ENCODE data around the gene SEMA4D.

The SEMA4D gene

DNA sequence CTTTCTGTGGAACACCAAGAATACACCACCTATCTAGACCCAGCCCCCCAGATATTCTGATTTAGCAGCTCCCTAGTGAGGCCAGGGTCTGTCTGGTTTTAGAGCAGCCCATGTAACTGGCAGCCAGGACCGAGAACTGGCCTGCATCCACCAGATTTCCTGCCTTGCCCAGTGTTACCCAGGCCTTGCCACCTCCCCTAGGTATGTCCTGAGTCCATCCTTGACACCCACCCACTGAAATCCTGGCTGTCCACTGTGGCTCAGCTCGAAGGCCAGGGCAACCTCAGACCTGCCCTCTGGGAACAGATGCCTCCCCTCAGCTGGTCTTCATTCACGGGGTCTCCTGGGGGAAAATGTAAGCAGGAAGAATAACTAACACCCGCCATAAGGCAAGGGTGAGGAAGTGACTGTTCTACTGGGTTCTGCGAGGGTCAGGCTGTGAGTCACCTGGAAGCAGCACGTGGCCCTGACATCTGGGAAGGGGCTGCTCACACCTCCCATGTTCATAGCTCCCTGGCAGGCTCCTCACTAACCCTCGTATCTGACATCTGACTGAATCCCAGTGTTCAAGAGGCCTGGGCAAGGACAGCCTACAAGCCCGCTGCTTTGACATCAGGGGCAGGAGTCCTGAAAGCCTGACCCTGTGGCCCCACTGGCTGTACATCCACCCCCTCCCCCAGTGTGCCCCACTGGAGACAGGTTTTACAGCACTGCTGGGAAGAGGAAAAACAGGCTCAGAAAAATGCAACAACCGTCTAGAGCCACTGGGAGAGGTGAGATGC is 72.7 kb downstream of the SEMA4D start:
- Histone ChIP-seq H3K4me3 (IDR thresholded peaks at IDR 0.05; ENCODE audit: insufficient read depth, low read depth, low read length) (no peak overlapping the region), H3K79me2 (ENCODE audit: insufficient read depth, low read depth) (peaks cover 86% of the 10 kb centered on the region), H2AFZ (ENCODE audit: low read depth) (no peak overlapping the region), H3K36me3 (ENCODE audit: insufficient read depth) (peaks cover 4% of the 10 kb centered on the region; the same call in 1 of the 2 replicates), H3K4me1 (ENCODE audit: low read depth, poor library complexity, severe bottlenecking) (peaks cover 95% of the 10 kb centered on the region), H4K20me1 (ENCODE audit: insufficient read depth) (no peaks in the 10 kb centered on the region), H3K4me2 (peak overlapping the region; percentile 99), H3K27me3 (ENCODE audit: insufficient read depth, low read depth) (no peaks in the 10 kb centered on the region), H3K27ac (peak overlapping the region; percentile 93), H3K9ac (peak overlapping the region; percentile 64; the same call in 1 of the 2 replicates)
- no peak for TF ChIP-seq CTCF (conservative IDR thresholded peaks at IDR 0.05; ENCODE audit: low read depth, low read length)

- H3K36me3 ChIP-seq (ENCODE audit: insufficient read depth), result peaks cover 4% of the 10 kb centered on the region; the same call in 1 of the 2 replicates
- H3K27me3 ChIP-seq (ENCODE audit: insufficient read depth, low read depth), result no peaks in the 10 kb centered on the region
- peaks cover 82% of the 10 kb centered on the region for H3K79me2 ChIP-seq (ENCODE audit: insufficient read depth, low read depth)
- H3K9ac ChIP-seq, result no peak overlapping the region
- H3K4me3 ChIP-seq (IDR thresholded peaks at IDR 0.05; ENCODE audit: insufficient read depth, low read depth, low read length), result no peak overlapping the region
- H3K27ac ChIP-seq, result no peak overlapping the region
- no peak overlapping the region for H3K4me2 ChIP-seq
- H2AFZ ChIP-seq (ENCODE audit: low read depth), result no peak overlapping the region
- TF ChIP-seq CTCF (conservative IDR thresholded peaks at IDR 0.05; ENCODE audit: low read depth, low read length), result no peak
- peaks cover 78% of the 10 kb centered on the region for H3K4me1 ChIP-seq (ENCODE audit: low read depth, poor library complexity, severe bottlenecking)
- H4K20me1 ChIP-seq (ENCODE audit: insufficient read depth), result no peaks in the 10 kb centered on the region; the same call in 1 of the 2 replicates
These were observed 75.5 kb downstream of the SEMA4D start for GRCh38 chr9:89422151-89422975.

DNA sequence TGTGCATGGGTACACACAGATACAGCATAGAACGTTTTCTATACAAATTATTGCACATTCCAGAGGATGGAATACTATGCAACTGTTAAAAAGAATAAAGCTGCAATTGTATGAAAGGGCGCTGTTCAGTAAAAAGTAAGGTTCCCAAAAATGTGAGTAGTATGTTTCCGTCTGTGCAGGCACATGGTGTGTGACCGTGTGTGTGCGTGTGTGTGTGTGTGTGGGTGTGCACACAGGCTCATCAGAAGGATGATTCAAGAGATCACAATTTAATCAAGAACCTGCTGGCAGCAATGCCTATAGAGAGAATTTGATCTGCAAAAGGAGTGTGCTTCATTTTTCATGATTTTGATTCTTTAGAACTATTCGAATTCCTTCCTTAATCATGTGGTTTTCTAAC is 76.3 kb downstream of the SEMA4D start:
- no peak overlapping the region for H2AFZ ChIP-seq (ENCODE audit: low read depth)

More for the DNA sequence above, 76.3 kb downstream of the SEMA4D start:
- no peak for TF ChIP-seq CTCF (conservative IDR thresholded peaks at IDR 0.05; ENCODE audit: low read depth, low read length)
- H3K27ac ChIP-seq, result no peak overlapping the region
- H3K4me2 ChIP-seq, result no peak overlapping the region
- no peak overlapping the region for H3K9ac ChIP-seq
- no peaks in the 10 kb centered on the region for H3K27me3 ChIP-seq (ENCODE audit: insufficient read depth, low read depth)
- H3K36me3 ChIP-seq (ENCODE audit: insufficient read depth), result peaks cover 4% of the 10 kb centered on the region; the same call in 1 of the 2 replicates
- H3K79me2 ChIP-seq (ENCODE audit: insufficient read depth, low read depth), result peaks cover 89% of the 10 kb centered on the region
- no peaks in the 10 kb centered on the region; the same call in 1 of the 2 replicates for H4K20me1 ChIP-seq (ENCODE audit: insufficient read depth)
- peaks cover 70% of the 10 kb centered on the region for H3K4me1 ChIP-seq (ENCODE audit: low read depth, poor library complexity, severe bottlenecking)
- H3K4me3 ChIP-seq (IDR thresholded peaks at IDR 0.05; ENCODE audit: insufficient read depth, low read depth, low read length), result no peak overlapping the region

Measured in KMS-11 (cell line).